Measurements from ENCODE around the gene APOBEC3B. TPM values are rescaled to one million over a fixed set of nuclear protein-coding genes. Genes with fewer than 3 reads are reported as not detected.

The APOBEC3B gene
- total and polyA plus RNA-seq, 9 of the 15 experiments (the other 6 are each of a cell fraction or from before 2014, with no cell fraction given), result 5.9 to 166 (median 43.2) TPM

DNA sequence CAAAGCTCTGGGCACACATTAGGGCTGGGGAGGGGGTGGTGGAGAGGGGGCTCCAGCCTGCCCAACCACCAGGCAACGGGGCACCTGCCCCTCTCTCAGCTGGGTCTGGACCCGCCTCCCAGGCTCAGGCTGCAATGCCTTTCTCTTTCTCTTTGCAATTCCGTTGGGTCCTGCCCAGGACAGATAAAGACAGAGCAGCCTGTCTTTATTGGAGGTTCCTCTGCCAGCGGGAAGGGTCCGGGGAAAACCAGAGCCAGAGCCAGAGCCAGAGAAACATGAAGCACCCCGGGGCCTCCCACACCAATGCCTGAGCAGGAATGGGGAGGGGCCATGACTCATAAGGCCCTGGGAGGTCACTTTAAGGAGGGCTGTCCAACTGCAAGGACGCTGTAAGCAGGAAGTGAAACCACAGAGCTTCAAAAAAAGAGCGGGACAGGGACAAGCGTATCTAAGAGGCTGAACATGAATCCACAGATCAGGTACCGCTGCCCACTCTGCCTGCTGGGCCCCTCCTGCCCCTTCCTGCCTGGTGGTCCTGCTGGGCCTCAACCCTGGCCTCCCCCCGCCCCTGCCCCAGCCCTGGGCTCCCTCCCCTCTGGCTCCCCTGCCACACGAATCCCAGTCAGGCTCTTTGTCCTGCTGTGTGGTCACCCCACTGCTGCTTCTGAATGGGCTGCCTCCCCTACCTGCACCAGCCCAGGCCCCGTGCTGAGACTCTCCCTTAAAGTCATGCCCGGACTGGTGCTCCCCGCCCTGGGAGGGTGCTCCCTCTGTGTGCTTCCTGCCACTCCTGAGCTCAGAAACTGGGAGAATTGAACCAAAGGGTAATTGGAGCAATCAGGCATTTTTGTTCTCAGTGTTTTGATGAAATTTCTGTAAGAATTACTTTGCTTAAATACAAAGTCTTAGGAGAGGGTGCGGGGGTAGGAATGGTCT lies at the start of gene APOBEC3B (continued):
- TF ChIP-seq CSDE1 (IDR thresholded peaks at IDR 0.05) (no peak), PHB2 (IDR thresholded peaks at IDR 0.05; ENCODE audit: low read depth) (no peak), ZNF263 (CRISPR knock-in tag; IDR thresholded peaks at IDR 0.05; ENCODE audit: borderline replicate concordance) (peak; percentile 97), ZNF384 (IDR thresholded peaks at IDR 0.05; ENCODE audit: low read depth, low read length) (peak; percentile 59), TCF7L2 (IDR thresholded peaks at IDR 0.05; ENCODE audit: low read depth, low read length) (no peak), SAFB (IDR thresholded peaks at IDR 0.05; ENCODE audit: borderline replicate concordance, low read depth, low read length) (no peak), HDAC1 (IDR thresholded peaks at IDR 0.05) (peak in 1 of 2 experiments; percentile 40; a peak in 1 of 4 replicates), NFYB (IDR thresholded peaks at IDR 0.05; ENCODE audit: extremely low read depth, insufficient read length) (no peak), TEAD1 (CRISPR knock-in tag; IDR thresholded peaks at IDR 0.05) (no peak), RUNX1 (IDR thresholded peaks at IDR 0.05; ENCODE audit: low read depth) (no peak), CXXC5 (CRISPR knock-in tag; IDR thresholded peaks at IDR 0.05) (no peak), DACH1 (IDR thresholded peaks at IDR 0.05; ENCODE audit: partially characterized antibody) (no peak), SRSF9 (IDR thresholded peaks at IDR 0.05; ENCODE audit: borderline replicate concordance, low read depth, low read length) (no peak), CBX3 (IDR thresholded peaks at IDR 0.05; ENCODE audit: borderline replicate concordance in 1 of 2, low read length in 2 of 2) (no peak), HSF4 (CRISPR knock-in tag; IDR thresholded peaks at IDR 0.05; ENCODE audit: borderline replicate concordance) (no peak), MYBL2 (IDR thresholded peaks at IDR 0.05; ENCODE audit: low read depth) (peak; percentile 65), MYBL2 (CRISPR knock-in tag; IDR thresholded peaks at IDR 0.05; ENCODE audit: borderline replicate concordance) (no peak), POU5F1 (IDR thresholded peaks at IDR 0.05; ENCODE audit: borderline replicate concordance, low read depth, low read length, partially characterized antibody) (no peak), CREM (IDR thresholded peaks at IDR 0.05; ENCODE audit: low read depth) (peak; percentile 43; the same call in 1 of the 2 replicates), ZNF174 (CRISPR knock-in tag; IDR thresholded peaks at IDR 0.05) (no peak), POLR2AphosphoS5 (IDR thresholded peaks at IDR 0.05; ENCODE audit: control insufficient read depth, insufficient read depth, low read depth, low read length) (peak; percentile 46; the same call in 1 of the 2 replicates), ZNF644 (tag; IDR thresholded peaks at IDR 0.05; ENCODE audit: low read depth) (no peak)
- TF ChIP-seq, protein P1, sequence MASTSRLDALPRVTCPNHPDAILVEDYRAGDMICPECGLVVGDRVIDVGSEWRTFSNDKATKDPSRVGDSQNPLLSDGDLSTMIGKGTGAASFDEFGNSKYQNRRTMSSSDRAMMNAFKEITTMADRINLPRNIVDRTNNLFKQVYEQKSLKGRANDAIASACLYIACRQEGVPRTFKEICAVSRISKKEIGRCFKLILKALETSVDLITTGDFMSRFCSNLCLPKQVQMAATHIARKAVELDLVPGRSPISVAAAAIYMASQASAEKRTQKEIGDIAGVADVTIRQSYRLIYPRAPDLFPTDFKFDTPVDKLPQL (IDR thresholded peaks at IDR 0.05; ENCODE audit: extremely low read depth, insufficient read length), result no peak
- TF ChIP-seq, protein P2, sequence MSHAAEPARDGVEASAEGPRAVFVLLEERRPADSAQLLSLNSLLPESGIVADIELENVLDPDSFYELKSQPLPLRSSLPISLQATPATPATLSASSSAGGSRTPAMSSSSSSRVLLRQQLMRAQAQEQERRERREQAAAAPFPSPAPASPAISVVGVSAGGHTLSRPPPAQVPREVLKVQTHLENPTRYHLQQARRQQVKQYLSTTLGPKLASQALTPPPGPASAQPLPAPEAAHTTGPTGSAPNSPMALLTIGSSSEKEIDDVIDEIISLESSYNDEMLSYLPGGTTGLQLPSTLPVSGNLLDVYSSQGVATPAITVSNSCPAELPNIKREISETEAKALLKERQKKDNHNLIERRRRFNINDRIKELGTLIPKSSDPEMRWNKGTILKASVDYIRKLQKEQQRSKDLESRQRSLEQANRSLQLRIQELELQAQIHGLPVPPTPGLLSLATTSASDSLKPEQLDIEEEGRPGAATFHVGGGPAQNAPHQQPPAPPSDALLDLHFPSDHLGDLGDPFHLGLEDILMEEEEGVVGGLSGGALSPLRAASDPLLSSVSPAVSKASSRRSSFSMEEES (CRISPR knock-in tag; IDR thresholded peaks at IDR 0.05), result no peak
- TF ChIP-seq, protein P3, sequence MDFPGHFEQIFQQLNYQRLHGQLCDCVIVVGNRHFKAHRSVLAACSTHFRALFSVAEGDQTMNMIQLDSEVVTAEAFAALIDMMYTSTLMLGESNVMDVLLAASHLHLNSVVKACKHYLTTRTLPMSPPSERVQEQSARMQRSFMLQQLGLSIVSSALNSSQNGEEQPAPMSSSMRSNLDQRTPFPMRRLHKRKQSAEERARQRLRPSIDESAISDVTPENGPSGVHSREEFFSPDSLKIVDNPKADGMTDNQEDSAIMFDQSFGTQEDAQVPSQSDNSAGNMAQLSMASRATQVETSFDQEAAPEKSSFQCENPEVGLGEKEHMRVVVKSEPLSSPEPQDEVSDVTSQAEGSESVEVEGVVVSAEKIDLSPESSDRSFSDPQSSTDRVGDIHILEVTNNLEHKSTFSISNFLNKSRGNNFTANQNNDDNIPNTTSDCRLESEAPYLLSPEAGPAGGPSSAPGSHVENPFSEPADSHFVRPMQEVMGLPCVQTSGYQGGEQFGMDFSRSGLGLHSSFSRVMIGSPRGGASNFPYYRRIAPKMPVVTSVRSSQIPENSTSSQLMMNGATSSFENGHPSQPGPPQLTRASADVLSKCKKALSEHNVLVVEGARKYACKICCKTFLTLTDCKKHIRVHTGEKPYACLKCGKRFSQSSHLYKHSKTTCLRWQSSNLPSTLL (IDR thresholded peaks at IDR 0.05), result no peak

Data from K562 (cell line).